ENCODE measurements around the gene MSL3B.

The MSL3B gene

GRCh38 chr2:233816334-233816733 lies 51.9 kb downstream of the MSL3B start:
- DNase-seq: no peak

- DNase-seq: no peak
Observed at GRCh38 chr2:233815861-233816260, 52.3 kb downstream of the MSL3B start.
